Activated CD4-positive, alpha-beta T cell treated with anti-CD3 and anti-CD28 coated beads, Interleukin-10, Interleukin-2, amounts not matched to agents 100 ng/mL and 50 ng/mL, durations not matched to agents 16 hours and 8 hours (primary cell): ENCODE data around the gene BCL11B.
A peak's percentile ranks its signal among the peaks of the same experiment; 100 is the strongest.

ENCODE experiments used
- DNase-seq: peaks from one replicate; pipeline ENCODE4 v3.0.0-alpha.2; 2020

The BCL11B gene

DNA sequence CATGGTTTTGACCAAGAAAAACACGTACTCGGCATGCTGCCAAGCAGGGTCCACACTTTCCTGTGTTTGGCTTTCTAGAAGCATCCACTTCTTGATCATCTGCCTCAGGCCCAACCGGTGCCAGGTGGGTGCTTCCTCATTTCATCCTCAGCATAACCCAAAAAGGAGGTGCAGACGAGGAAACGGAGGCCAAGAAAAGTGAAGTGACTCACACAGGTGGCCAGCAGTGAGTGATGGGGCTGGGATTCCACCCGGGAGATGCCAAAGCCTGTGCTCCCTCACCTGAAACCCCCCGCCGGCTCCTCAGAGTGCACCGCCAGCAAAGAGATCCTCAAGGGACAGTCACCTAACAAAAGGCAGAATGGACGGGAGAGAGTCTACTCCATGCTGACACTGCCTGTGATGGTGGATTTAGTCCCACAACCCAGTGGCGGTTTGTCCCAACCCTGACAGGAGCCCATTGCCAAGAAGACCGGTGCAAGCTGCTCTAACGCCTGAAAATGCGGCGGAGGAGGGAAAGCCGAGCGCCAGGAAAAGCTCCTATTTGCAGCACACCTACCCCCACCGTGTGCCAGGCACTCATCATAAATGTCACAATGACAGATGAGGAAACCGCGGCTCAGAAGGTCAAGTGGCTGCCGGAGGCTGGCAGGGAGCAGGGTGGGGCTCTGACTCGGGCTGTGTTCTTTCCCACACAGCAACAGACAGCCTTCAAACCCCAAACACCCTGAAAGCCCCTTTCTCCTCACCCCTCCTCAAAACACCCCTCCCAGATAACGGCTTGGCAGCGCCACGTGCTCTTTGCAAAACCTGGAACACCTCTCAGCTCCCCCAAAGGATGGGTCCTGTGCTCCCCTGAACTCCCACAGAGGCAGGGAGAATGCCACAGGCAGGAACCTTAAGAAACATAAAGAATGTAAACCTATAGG is 18.8 kb downstream of the BCL11B start:
- DNase-seq = peak; percentile 75

GRCh38 chr14:99252443-99252939 is 19.5 kb downstream of the BCL11B start:
- no peak for DNase-seq

- DNase-seq = no peak
These were observed 20.3 kb downstream of the BCL11B start for GRCh38 chr14:99251721-99252120.

DNA sequence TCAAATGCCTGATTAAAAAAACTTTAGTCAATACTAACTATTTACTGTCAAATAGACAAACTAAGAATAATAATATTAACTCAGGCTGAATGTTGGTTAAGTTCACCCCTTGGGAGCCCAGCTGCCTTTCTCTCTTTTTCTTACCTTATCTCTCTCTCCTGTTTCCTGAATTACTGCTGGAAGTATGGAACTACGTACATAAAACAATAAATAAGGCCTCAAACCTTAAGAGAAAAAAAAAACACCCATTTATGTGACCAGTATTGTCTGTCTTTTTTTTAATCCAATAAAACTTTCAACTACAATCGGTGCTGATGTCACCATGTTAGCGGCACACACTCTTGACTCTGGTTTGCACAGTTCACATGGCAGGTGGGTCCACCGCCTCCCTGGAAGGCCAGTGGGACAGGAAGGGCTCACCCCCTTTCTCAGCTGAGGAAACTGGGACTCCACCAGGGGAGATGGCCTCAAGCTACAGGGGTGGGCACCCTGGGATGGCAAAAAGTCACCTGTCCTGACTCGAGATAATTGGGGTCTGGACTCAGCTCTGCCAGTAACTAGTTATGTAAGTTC is 21.3 kb downstream of the BCL11B start:
- DNase-seq = no peak

DNA sequence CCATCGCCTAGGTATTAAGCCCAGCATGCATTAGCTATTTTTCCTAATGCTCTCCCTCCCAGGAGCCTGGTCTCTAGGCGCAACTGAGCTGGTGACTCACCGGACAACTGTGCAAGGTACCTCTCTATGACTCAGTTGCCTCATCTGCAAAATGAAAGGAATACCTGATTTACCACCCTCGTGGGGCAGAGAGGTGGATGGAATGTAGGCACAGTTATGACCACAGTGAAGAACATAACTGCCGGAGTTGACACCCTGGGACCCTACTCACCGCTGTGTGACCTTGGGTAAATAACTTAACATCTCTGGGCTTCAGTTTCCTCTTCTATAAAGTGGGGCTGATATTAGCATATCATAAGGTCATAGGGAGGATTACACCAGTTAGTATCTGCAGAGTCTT is 22.6 kb downstream of the BCL11B start:
- peak; percentile 64 for DNase-seq

- DNase-seq = peak; percentile 70
These were observed 23.2 kb downstream of the BCL11B start for GRCh38 chr14:99248761-99249171.

- no peak for DNase-seq
These were observed 24.2 kb downstream of the BCL11B start for GRCh38 chr14:99247772-99248171.

- no peak for DNase-seq
These were observed 24.8 kb downstream of the BCL11B start for GRCh38 chr14:99247101-99247729.

DNA sequence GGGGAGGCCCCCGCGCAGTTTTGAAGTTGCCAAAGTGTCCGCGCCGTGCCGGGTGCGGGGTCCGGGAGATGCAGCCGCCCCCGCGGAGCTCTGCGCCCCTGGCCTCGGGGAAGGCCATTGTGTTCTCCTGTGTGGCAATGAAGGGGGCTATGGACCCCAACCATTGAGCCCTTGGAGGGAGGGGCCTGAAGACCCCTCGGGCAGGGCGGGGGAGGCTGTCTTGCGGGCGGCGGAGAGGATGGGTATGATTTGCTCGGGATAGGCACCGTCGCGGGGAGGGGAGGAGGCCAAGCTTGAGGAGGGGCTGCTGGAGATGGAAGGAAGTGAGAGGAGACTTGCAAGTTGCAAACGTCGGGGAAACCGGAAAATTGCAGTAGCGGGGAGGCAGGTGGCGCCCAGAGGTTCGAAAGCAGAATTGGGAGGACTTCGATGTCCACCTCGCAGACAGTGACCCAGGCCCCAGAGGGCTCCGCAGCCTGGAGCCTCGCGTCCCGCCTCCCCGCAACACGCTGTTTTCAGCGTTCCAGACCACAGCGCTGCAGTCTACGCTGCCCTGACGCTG is 25.4 kb downstream of the BCL11B start:
- peak; percentile 73 for DNase-seq

- peak; percentile 67 for DNase-seq
These were observed 26.2 kb downstream of the BCL11B start for GRCh38 chr14:99245564-99246511.

DNA sequence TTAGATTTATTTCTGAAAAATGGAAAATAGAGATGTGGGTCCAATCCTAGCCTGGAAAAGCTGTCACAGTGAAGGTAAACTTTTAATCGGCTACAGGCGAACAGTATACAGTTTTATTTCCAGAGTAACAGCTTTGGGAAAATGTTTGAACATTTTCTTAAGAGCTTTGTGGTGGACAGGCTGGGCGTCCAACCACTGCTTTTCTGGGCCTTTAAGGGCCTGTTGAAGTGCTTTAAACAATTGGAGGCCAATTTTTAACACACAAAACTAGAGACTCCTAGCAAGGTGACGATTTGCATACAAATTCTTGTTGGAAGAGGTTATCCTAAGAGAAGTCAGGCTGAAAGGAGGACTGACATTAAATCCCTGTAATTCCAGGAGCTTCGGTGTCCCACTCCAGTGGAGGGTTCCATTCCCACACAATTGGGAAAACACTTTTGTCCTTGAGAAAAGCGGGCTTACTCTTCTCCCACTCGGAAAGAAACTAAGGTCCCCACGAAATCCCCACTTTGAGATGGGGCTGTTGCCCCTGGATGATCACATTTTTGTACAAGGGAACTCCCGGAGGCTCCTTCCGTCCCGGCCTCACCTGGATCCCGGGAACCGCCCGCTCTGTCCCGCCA is 26.9 kb downstream of the BCL11B start:
- no peak for DNase-seq

- DNase-seq = no peak
These were observed 27.6 kb downstream of the BCL11B start for GRCh38 chr14:99244367-99244901.

DNA sequence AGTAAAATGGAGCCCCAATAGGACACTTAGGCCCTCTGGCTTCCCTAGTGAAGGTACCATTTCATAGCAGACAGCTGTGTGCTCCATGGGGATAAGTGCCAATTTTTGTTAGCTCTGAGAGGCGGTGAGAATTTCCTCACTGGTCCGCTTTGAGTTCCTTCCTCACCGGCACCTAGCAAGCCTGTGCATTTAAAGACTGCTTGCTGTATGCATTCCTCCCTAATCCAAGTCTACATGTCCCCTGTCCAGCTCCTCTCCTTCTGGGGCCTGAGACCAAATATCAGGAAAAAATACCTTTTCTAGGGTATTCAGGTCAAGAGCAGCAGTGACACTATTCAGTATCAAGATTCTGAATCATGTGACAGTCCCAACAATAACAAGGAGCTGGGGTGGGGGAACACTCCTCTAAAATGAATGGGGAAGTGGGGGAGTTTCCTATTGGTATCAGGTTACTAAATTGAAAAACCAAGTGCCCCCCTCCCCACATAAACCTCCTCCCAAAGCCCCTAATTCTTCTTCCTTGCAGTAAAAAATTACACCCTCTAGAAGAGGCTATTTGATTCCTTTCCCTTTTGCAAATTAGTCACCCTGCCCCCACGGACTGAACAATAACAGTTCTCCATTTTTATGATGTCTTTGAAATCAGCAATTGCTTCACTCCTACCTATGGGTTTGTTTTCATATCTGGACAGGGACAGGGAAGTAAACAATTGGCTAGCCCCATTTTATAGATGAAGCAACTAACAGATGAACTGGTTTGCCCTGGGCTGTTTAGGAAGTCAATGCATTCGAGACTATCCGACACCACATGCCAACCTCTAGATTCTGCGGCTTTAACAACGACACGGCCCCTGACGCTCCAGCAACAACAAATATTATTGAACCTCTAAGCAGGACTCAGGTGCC is 28.9 kb downstream of the BCL11B start:
- peak; percentile 59 for DNase-seq

GRCh38 chr14:99242238-99242637 is 29.8 kb downstream of the BCL11B start:
- DNase-seq = peak; percentile 28

GRCh38 chr14:99241325-99242010 is 30.5 kb downstream of the BCL11B start:
- DNase-seq = peak; percentile 60

GRCh38 chr14:99240627-99241324 is 31.2 kb downstream of the BCL11B start:
- DNase-seq = peak; percentile 66

DNA sequence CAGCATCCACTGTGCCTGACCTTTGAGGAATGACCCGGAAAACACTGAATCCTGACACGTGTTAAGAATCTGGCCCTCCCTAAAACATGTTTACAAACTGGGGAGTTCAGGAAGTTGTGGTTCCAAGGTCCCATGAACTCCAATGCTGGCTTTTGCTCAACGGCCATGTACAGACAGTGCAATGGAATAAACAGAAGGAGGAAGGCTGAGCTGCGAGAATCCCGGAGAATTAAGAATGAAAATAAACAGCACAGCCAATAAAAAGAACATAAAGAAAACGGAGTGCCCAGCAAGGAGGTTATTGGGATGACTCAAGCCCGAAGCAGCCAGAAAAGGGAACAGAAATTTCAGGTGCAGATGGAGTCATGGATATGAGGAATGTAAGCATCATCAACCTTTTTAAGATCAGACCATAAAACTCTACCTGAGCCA is 32.3 kb downstream of the BCL11B start:
- DNase-seq = no peak

- peak; percentile 20 for DNase-seq
These were observed 33.8 kb downstream of the BCL11B start for GRCh38 chr14:99238216-99238615.

GRCh38 chr14:99237288-99237687 is 34.7 kb downstream of the BCL11B start:
- DNase-seq = no peak
